ENCODE data around the gene FRRS1L. TPM values are rescaled to one million over a fixed set of nuclear protein-coding genes. Genes with fewer than 3 reads are reported as not detected.

FRRS1L gene
- total RNA-seq, 1 donor from 2014 or later = 0.03 TPM

DNA sequence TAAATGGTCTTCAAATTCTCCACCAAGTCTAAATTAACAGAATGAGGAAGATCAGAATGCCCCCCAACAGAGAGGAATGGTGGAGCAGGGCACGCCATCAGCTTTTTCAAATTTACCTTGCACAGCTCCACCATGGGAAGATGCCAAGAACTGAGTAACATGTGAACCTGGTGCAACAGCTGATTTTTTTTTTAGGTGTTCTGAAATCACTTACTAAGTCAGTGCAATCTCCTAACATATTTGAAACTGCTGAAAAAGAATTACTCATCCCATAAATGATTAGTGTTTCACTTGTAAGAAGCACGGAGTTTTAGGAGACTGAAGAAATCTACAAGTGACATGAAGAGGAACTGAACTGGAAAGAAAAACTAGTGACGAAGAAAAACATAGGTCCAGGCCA, 52.4 kb downstream of the FRRS1L start:
- H3K4me1 Mint-ChIP-seq (ENCODE audit: unreplicated experiment) = peaks cover 17% of the 10 kb centered on the region
- no peak overlapping the region for H3K27ac Mint-ChIP-seq (ENCODE audit: unreplicated experiment)
- no peak overlapping the region for H3K4me3 Mint-ChIP-seq (ENCODE audit: unreplicated experiment)
- TF ChIP-seq CTCF (IDR thresholded peaks at IDR 0.05; ENCODE audit: unreplicated experiment) = no peak
- H3K9me3 Mint-ChIP-seq (ENCODE audit: unreplicated experiment) = no peaks in the 10 kb centered on the region
- H3K36me3 Mint-ChIP-seq (ENCODE audit: low read depth, unreplicated experiment) = peaks cover 4% of the 10 kb centered on the region
- no peak for DNase-seq (ENCODE audit: low spot score)
- H3K27me3 Mint-ChIP-seq (ENCODE audit: unreplicated experiment) = peaks cover 7% of the 10 kb centered on the region

DNA sequence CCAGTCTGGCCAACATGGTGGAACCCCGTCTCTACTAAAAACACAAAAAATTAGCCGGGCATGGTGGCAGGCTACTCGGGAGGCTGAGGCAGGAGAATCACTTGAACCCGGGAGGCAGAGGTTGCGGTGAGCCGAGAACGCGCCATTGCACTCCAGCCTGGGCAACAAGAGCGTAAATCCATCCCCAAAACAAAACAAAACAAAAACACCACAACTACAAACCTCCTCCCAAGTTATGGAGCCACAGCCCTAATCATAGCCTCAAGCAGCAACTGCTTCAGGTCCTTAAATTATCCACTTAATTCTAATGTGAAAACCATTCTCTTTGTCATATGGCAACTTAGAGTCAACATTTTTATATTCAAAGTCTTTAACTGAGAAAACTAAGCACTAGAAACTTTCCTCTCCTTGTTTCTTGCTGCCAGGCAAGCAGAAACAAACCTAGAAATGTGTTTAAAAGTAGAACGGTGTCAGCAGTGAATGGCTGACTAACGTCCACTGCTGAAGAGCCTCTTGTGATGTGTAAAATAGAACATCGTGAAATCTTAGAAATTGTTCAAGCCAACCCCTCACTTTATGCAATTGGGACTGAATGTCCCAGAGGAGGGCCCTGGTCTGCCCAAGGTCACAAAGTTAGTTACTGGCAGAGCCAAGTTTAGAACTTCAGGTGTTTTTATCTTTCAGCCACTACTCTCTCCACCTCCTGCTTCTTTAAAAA, 53.0 kb downstream of the FRRS1L start:
- Mint-ChIP-seq H3K27ac (ENCODE audit: unreplicated experiment) (no peak overlapping the region), H3K4me1 (ENCODE audit: unreplicated experiment) (peaks cover 17% of the 10 kb centered on the region)

GRCh38 chr9:109113254-109113653, 53.8 kb downstream of the FRRS1L start:
- DNase-seq (ENCODE audit: low spot score) = no peak
- Mint-ChIP-seq H3K9me3 (ENCODE audit: unreplicated experiment) (no peaks in the 10 kb centered on the region), H3K27me3 (ENCODE audit: unreplicated experiment) (no peaks in the 10 kb centered on the region), H3K36me3 (ENCODE audit: low read depth, unreplicated experiment) (peaks cover 4% of the 10 kb centered on the region), H3K4me3 (ENCODE audit: unreplicated experiment) (no peak overlapping the region), H3K4me1 (ENCODE audit: unreplicated experiment) (peaks cover 11% of the 10 kb centered on the region), H3K27ac (ENCODE audit: unreplicated experiment) (no peak overlapping the region)
- no peak for TF ChIP-seq CTCF (IDR thresholded peaks at IDR 0.05; ENCODE audit: unreplicated experiment)

More for the DNA sequence above, 53.0 kb downstream of the FRRS1L start:
- no peak for TF ChIP-seq CTCF (IDR thresholded peaks at IDR 0.05; ENCODE audit: unreplicated experiment)
- no peaks in the 10 kb centered on the region for H3K9me3 Mint-ChIP-seq (ENCODE audit: unreplicated experiment)
- peaks cover 4% of the 10 kb centered on the region for H3K36me3 Mint-ChIP-seq (ENCODE audit: low read depth, unreplicated experiment)
- DNase-seq (ENCODE audit: low spot score) = no peak
- H3K4me3 Mint-ChIP-seq (ENCODE audit: unreplicated experiment) = no peak overlapping the region
- peaks cover 7% of the 10 kb centered on the region for H3K27me3 Mint-ChIP-seq (ENCODE audit: unreplicated experiment)

GRCh38 chr9:109110329-109111021, 56.6 kb downstream of the FRRS1L start:
- Mint-ChIP-seq H3K4me3 (ENCODE audit: unreplicated experiment) (no peak overlapping the region), H3K27ac (ENCODE audit: unreplicated experiment) (no peak overlapping the region)

More at GRCh38 chr9:109110329-109111021, 56.6 kb downstream of the FRRS1L start:
- Mint-ChIP-seq H3K4me1 (ENCODE audit: unreplicated experiment) (peaks cover 13% of the 10 kb centered on the region), H3K9me3 (ENCODE audit: unreplicated experiment) (no peaks in the 10 kb centered on the region), H3K27me3 (ENCODE audit: unreplicated experiment) (no peaks in the 10 kb centered on the region), H3K36me3 (ENCODE audit: low read depth, unreplicated experiment) (no peaks in the 10 kb centered on the region)
- TF ChIP-seq CTCF (IDR thresholded peaks at IDR 0.05; ENCODE audit: unreplicated experiment) = no peak
- no peak for DNase-seq (ENCODE audit: low spot score)
